ENCODE results near the gene NLRP9. TPM values are rescaled to one million over a fixed set of nuclear protein-coding genes. Genes with fewer than 3 reads are reported as not detected.

NLRP9 gene
- total and polyA plus RNA-seq, 2 donors (not counting 1 experiment from before 2014, with no cell fraction given), result not detected

DNA sequence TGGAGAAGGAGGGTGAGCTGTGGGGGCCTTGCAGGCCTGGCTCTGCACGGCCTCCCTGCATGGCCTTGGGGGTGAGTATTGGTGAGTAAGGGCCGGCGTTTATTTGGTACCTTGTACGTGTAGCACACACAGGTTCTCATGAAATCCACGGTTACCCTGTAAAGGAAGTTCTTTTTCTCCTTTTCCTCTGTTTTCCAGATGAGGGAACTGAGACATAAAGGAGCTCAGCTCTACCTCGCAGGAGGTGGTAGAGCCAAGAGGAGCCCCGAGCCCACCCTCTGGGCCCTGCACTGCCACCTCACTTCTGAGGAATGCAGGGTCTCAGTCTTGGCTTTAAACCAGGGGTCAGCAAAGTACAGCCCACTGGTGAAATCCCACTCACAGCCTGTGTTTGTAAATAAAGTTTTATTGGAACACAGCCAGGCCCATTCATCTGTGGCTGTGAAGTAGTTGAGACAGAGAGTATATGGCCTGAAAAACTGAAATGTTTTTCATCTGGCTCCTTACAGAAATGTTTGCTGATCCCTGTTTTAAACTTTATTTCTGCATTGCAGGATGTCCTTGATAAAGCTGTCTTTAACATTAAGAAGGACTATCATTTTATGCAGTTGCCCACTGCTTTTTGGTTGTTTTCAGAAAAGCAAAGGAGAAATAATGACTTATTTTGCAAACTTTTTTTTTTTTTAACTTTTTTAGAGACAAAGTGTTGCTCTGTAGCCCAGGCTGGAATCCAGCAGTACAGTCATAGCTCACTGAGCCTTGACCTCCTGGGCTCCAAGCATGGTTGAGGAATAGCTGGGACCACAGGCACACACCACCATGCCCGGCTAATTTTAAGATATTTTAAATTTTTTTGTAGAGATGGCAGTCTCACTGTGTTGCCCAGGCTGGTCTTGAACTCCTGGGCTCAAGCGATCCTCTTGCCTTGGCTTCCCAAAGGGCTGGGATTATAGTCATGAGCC lies 56.8 kb downstream of the NLRP9 start:
- no peak for TF ChIP-seq EZH2 (IDR thresholded peaks at IDR 0.05; ENCODE audit: low read length, missing control alignments)
- TF ChIP-seq, protein P1, sequence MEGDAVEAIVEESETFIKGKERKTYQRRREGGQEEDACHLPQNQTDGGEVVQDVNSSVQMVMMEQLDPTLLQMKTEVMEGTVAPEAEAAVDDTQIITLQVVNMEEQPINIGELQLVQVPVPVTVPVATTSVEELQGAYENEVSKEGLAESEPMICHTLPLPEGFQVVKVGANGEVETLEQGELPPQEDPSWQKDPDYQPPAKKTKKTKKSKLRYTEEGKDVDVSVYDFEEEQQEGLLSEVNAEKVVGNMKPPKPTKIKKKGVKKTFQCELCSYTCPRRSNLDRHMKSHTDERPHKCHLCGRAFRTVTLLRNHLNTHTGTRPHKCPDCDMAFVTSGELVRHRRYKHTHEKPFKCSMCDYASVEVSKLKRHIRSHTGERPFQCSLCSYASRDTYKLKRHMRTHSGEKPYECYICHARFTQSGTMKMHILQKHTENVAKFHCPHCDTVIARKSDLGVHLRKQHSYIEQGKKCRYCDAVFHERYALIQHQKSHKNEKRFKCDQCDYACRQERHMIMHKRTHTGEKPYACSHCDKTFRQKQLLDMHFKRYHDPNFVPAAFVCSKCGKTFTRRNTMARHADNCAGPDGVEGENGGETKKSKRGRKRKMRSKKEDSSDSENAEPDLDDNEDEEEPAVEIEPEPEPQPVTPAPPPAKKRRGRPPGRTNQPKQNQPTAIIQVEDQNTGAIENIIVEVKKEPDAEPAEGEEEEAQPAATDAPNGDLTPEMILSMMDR (conservative IDR thresholded peaks at IDR 0.05 in 1 of 2, IDR thresholded peaks at IDR 0.05 in 1 of 2; ENCODE audit: low read depth in 1 of 2, low read length in 2 of 2), result no peak

DNA sequence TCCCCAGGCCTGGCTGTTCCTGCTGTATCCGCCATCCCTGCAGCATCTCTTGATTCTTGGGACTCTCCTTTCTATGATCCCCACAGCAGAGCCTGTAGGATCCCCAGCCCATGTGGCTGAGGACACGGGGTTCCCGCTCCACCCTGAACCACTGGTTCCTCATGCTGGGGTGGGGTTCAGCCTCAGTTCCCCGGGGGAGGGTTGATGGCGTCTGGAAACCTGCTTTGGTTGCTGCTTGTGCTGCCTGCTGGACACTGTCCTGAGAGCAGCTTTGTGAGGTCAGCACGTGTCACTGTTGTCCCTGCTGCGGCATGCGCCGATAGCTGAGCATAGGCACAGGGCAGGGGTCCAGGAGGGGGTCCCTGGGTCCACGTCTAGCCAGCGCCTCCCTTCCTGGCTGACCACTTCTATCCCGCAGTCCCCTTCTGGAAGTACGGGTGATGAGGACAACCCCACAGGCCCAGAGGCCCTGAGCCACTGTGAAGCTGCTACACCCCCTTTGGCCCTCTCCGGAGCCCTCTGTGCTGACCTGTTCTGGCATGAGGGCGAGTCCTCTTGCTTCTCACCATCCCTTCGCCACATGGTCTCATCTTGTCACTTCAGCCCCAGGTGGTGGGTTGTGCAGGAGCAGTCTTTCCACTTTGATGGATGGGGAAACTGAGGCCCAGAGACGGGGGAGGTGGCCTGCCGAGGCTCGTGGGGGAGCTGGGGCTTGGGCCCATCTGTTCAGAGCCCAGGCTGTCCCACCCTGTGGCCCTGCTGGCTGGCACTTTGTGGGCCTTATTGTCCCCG lies 57.7 kb downstream of the NLRP9 start:
- H4K20me1 ChIP-seq (ENCODE audit: control insufficient read depth, extremely low read depth, insufficient read depth, low read length), result peaks cover 2% of the 10 kb centered on the region
- H3K9ac ChIP-seq (ENCODE audit: insufficient read depth, low read length), result no peak overlapping the region
- H3K27me3 ChIP-seq (ENCODE audit: control insufficient read depth, insufficient read depth, low read length), result no peaks in the 10 kb centered on the region
- no peak overlapping the region for H3K4me3 ChIP-seq (replicated peaks in 1 of 4; ENCODE audit: control extremely low read depth in 1 of 4, insufficient read depth in 1 of 4, low read depth in 3 of 4, low read length in 4 of 4)
- H3K36me3 ChIP-seq (ENCODE audit: control insufficient read depth, insufficient read depth, low read length), result peaks cover 29% of the 10 kb centered on the region
- no peak overlapping the region for H3K27ac ChIP-seq (ENCODE audit: insufficient read depth, low read length)
- DNase-seq (ENCODE audit: low read depth in 2 of 2), result no peak
- H3K79me2 ChIP-seq (ENCODE audit: control insufficient read depth, insufficient read depth, low read length), result peaks cover 86% of the 10 kb centered on the region
- peaks cover 17% of the 10 kb centered on the region for H3K4me1 ChIP-seq (ENCODE audit: control insufficient read depth, extremely low read depth, insufficient read depth, low read length)
- H3K4me2 ChIP-seq (ENCODE audit: extremely low read depth, insufficient read depth, low read length), result no peak overlapping the region
- H3K9me3 ChIP-seq (ENCODE audit: control insufficient read depth, insufficient read depth, low read depth, low read length), result no peaks in the 10 kb centered on the region
- H2AFZ ChIP-seq (ENCODE audit: low read length), result no peak overlapping the region
- no peak for TF ChIP-seq EZH2 (IDR thresholded peaks at IDR 0.05; ENCODE audit: low read length, missing control alignments)
- TF ChIP-seq, protein P1 (conservative IDR thresholded peaks at IDR 0.05 in 1 of 2, IDR thresholded peaks at IDR 0.05 in 1 of 2; ENCODE audit: low read depth in 1 of 2, low read length in 2 of 2), result no peak

More for the DNA sequence above, 56.8 kb downstream of the NLRP9 start:
- no peak overlapping the region for H3K4me3 ChIP-seq (replicated peaks in 1 of 4; ENCODE audit: control extremely low read depth in 1 of 4, insufficient read depth in 1 of 4, low read depth in 3 of 4, low read length in 4 of 4)
- H3K27me3 ChIP-seq (ENCODE audit: control insufficient read depth, insufficient read depth, low read length), result no peaks in the 10 kb centered on the region
- peaks cover 17% of the 10 kb centered on the region for H3K4me1 ChIP-seq (ENCODE audit: control insufficient read depth, extremely low read depth, insufficient read depth, low read length)
- H3K27ac ChIP-seq (ENCODE audit: insufficient read depth, low read length), result no peak overlapping the region
- H4K20me1 ChIP-seq (ENCODE audit: control insufficient read depth, extremely low read depth, insufficient read depth, low read length), result peaks cover 2% of the 10 kb centered on the region
- DNase-seq (ENCODE audit: low read depth in 2 of 2), result peak; percentile 26 to 44
- peaks cover 35% of the 10 kb centered on the region for H3K36me3 ChIP-seq (ENCODE audit: control insufficient read depth, insufficient read depth, low read length)
- no peak overlapping the region for H3K9ac ChIP-seq (ENCODE audit: insufficient read depth, low read length)
- peak overlapping the region; percentile 1 for H3K4me2 ChIP-seq (ENCODE audit: extremely low read depth, insufficient read depth, low read length)
- no peak overlapping the region for H2AFZ ChIP-seq (ENCODE audit: low read length)
- no peaks in the 10 kb centered on the region for H3K9me3 ChIP-seq (ENCODE audit: control insufficient read depth, insufficient read depth, low read depth, low read length)
- peaks cover 85% of the 10 kb centered on the region for H3K79me2 ChIP-seq (ENCODE audit: control insufficient read depth, insufficient read depth, low read length)

Data from fibroblast of lung (primary cell).